B cell (primary cell): ENCODE results near the gene PITPNB. TPM values are rescaled to one million over a fixed set of nuclear protein-coding genes. Genes with fewer than 3 reads are reported as not detected.

ENCODE experiments used
- ATAC-seq: fragments of 200-7000 bp; cut with Tn5 transposase; one replicate; pipeline ENCODE4 v1.10.0; 2021; ENCODE audit warnings: low read depth, mild to moderate bottlenecking, moderate number of reproducible peaks, moderate library complexity
- CTCF ChIA-PET: fragments of 350-600 bp; sonication (Branson Sonifier 250); formaldehyde crosslinking; loops from one replicate; lab custom pipeline; 2021; ENCODE audit warnings: antibody characterized with exemption, inconsistent platforms; lab: Charles Lee
- POLR2A ChIA-PET: fragments of 350-600 bp; sonication (Branson Sonifier 250); formaldehyde crosslinking; loops from one replicate; lab custom pipeline; 2021; ENCODE audit warnings: antibody characterized with exemption; lab: Charles Lee
- DNase-seq: peaks from one replicate; pipeline ENCODE4 v3.0.0; 2013
- H2AFZ ChIP-seq: 2 replicates; pipeline ENCODE4 v1.6.1; 2012; ENCODE audit warnings: mild to moderate bottlenecking, low read depth, low read length; ENCODE audit not compliant: insufficient read depth, poor library complexity, severe bottlenecking
- H3K27ac ChIP-seq, 2 donors: 1 replicate in 1 of 2; 2 replicates in 1 of 2; pipeline ENCODE4 v1.5.1; 2012 to 2013; ENCODE audit warnings: low read length in 2 of 2, mild to moderate bottlenecking in 2 of 2, moderate library complexity in 1 of 2
- H3K27me3 ChIP-seq, 4 experiments: fragments of 200-600 bp in 1 of 4; sonication (generic) in 1 of 4; replicated peaks in 1 of 4; 1 replicate in 2 of 4; 2 replicates in 2 of 4; pipeline versions ENCODE4 v1.6.1 to v1.7.0; 2013 to 2016; ENCODE audit warnings: low read length in 3 of 4, mild to moderate bottlenecking in 2 of 4, mixed read lengths in 1 of 4, moderate library complexity in 1 of 4; ENCODE audit not compliant: insufficient read depth in 4 of 4, control insufficient read depth in 3 of 4; ENCODE audit errors: control extremely low read depth in 1 of 4
- H3K36me3 ChIP-seq, 2 experiments: replicated peaks in 1 of 2; 1 replicate in 1 of 2; 2 replicates in 1 of 2; pipeline versions ENCODE4 v1.6.1 to v1.7.1; 2013; ENCODE audit warnings: low read length in 1 of 2; ENCODE audit not compliant: insufficient read depth in 2 of 2, control insufficient read depth in 1 of 2; ENCODE audit errors: control extremely low read depth in 1 of 2, extremely low read depth in 1 of 2
- H3K4me1 ChIP-seq, 2 donors: fragments of 200-600 bp in 1 of 2; sonication (generic) in 1 of 2; 1 replicate in 1 of 2; 2 replicates in 1 of 2; pipeline versions ENCODE4 v1.5.1 to v1.6.1; 2013 to 2017; ENCODE audit warnings: low read length in 2 of 2; ENCODE audit not compliant: control insufficient read depth in 2 of 2, insufficient read depth in 2 of 2
- H3K4me2 ChIP-seq: replicated peaks from 2 replicates; pipeline ENCODE3; 2012; ENCODE audit warnings: mild to moderate bottlenecking, low read depth, low read length; ENCODE audit not compliant: poor library complexity, severe bottlenecking
- H3K4me3 ChIP-seq, 5 experiments: fragments of 200-600 bp in 1 of 5; sonication (generic) in 1 of 5; 1 replicate in 3 of 5; 2 replicates in 2 of 5; pipeline versions ENCODE4 v1.5.1 to v1.7.0; 2011 to 2016; ENCODE audit warnings: low read length in 4 of 5, mild to moderate bottlenecking in 4 of 5, low read depth in 2 of 5, control low read depth in 1 of 5, moderate library complexity in 1 of 5; ENCODE audit not compliant: insufficient read depth in 1 of 5; ENCODE audit errors: control extremely low read depth in 1 of 5, extremely low read depth in 1 of 5
- H3K79me2 ChIP-seq: fragments of 200-600 bp; sonication (generic); one replicate; pipeline ENCODE4 v1.6.0; 2016; ENCODE audit warnings: low read length; ENCODE audit not compliant: control insufficient read depth, insufficient read depth
- H3K9ac ChIP-seq: fragments of 200-600 bp; sonication (generic); 2 replicates; pipeline ENCODE4 v1.6.1; 2017; ENCODE audit warnings: mild to moderate bottlenecking, low read length, moderate library complexity
- H3K9me3 ChIP-seq, 3 donors: one replicate each; pipeline versions ENCODE4 v1.6.1 to v1.7.1; 2013; ENCODE audit warnings: low read length in 2 of 3; ENCODE audit not compliant: control insufficient read depth in 2 of 3, insufficient read depth in 1 of 3; ENCODE audit errors: control extremely low read depth in 1 of 3
- H4K20me1 ChIP-seq: 2 replicates; pipeline ENCODE4 v1.6.0; 2012; ENCODE audit warnings: mild to moderate bottlenecking, low read length; ENCODE audit not compliant: insufficient read depth, control insufficient read depth, poor library complexity, severe bottlenecking
- H3K27ac Mint-ChIP-seq: one replicate; pipeline ENCODE4 v1.8.0; 2021; ENCODE audit warnings: mixed read lengths
- H3K27me3 Mint-ChIP-seq: one replicate; pipeline ENCODE4 v1.8.0; 2021; ENCODE audit warnings: mixed read lengths
- H3K4me1 Mint-ChIP-seq: one replicate; pipeline ENCODE4 v1.8.0; 2021; ENCODE audit warnings: mixed read lengths
- H3K4me3 Mint-ChIP-seq: one replicate; pipeline ENCODE4 v1.8.0; 2021; ENCODE audit warnings: mixed read lengths
- H3K9me3 Mint-ChIP-seq: one replicate; pipeline ENCODE4 v1.8.0; 2022; ENCODE audit warnings: mixed read lengths; ENCODE audit not compliant: insufficient read depth
- EZH2 ChIP-seq: IDR thresholded peaks from 2 replicates; pipeline ENCODE4 v1.6.1; 2012; ENCODE audit warnings: borderline replicate concordance, low read depth, mild to moderate bottlenecking, moderate library complexity, low read length; ENCODE audit not compliant: insufficient read depth, poor library complexity, severe bottlenecking
- WGBS: methylation state at CpG from one replicate; pipeline ENCODE4 v1.1.5; 2013; ENCODE audit warnings: missing lambda C conversion rate; ENCODE audit not compliant: insufficient coverage; 5-methylcytosine and 5-hydroxymethylcytosine counted together
- intact Hi-C: fragments of 100-400 bp; cut with micrococcal nuclease; formaldehyde crosslinking; loops from one replicate; pipeline ENCODE4 v1.10.0; 2022
- polyA plus RNA-seq: library from polyadenylated mRNA; depleted of rRNA; stranded (reverse); fragments of >200 nt; gene quantifications from 2 replicates; pipeline ENCODE4 v1.2.3, GENCODE V29; 2012
- total RNA-seq, 2 donors: library from RNA; stranded (reverse); fragments of 120-200 nt in 1 of 2; gene quantifications; 1 replicate in 1 of 2; 2 replicates in 1 of 2; pipeline versions ENCODE4 v1.2.3 to v1.2.4, GENCODE V29; 2013 to 2022
- TF ChIP-seq, protein P1 (sequence below): fragments of 200-600 bp; IDR thresholded peaks from one replicate; pipeline ENCODE4 v1.8.0; 2022; ENCODE audit warnings: antibody characterized with exemption, mild to moderate bottlenecking

Gene PITPNB
- total and polyA plus RNA-seq, 2 donors (not counting 1 experiment from before 2014, with no cell fraction given) = 17.5 to 82.3 TPM

DNA sequence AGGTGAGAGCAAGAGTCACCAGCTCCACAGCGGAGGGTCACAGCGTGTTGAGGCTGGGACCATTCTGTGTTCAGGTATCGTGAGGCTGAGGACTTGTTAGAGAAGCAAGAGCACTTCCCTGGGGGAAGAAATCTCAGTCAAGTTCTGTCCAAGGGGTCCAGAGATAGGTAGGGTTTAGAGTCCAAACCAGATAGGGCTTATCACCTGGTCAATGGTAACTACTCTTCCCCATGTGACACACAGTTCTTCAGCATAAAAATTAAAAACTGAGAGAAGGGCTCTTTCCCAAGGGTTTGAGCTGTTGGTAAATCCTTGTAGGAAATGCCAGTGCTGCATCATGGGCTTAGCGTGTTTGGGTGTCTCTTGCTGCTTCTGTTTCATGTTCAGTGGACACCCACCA is 62.7 kb downstream of the PITPNB start:
- Mint-ChIP-seq H3K27ac (no peak overlapping the region), H3K4me3 (no peak overlapping the region), H3K4me1 (no peaks in the 10 kb centered on the region), H3K9me3 (no peaks in the 10 kb centered on the region), H3K27me3 (no peaks in the 10 kb centered on the region)
- TF ChIP-seq, protein P1, sequence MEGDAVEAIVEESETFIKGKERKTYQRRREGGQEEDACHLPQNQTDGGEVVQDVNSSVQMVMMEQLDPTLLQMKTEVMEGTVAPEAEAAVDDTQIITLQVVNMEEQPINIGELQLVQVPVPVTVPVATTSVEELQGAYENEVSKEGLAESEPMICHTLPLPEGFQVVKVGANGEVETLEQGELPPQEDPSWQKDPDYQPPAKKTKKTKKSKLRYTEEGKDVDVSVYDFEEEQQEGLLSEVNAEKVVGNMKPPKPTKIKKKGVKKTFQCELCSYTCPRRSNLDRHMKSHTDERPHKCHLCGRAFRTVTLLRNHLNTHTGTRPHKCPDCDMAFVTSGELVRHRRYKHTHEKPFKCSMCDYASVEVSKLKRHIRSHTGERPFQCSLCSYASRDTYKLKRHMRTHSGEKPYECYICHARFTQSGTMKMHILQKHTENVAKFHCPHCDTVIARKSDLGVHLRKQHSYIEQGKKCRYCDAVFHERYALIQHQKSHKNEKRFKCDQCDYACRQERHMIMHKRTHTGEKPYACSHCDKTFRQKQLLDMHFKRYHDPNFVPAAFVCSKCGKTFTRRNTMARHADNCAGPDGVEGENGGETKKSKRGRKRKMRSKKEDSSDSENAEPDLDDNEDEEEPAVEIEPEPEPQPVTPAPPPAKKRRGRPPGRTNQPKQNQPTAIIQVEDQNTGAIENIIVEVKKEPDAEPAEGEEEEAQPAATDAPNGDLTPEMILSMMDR = no peak
- no peak for TF ChIP-seq EZH2
- no peak overlapping the region for H2AFZ ChIP-seq
- CTCF ChIA-PET = no interaction called here
- peaks cover 7 to 72% of the 10 kb centered on the region in 2 experiments for H3K36me3 ChIP-seq
- intact Hi-C loops = no loop called here
- POLR2A ChIA-PET = no interaction called here
- no peaks in the 10 kb centered on the region for H3K4me1 ChIP-seq
- no peaks in the 10 kb centered on the region for H3K79me2 ChIP-seq
- H3K4me2 ChIP-seq = no peak overlapping the region
- no peak overlapping the region for H3K4me3 ChIP-seq
- WGBS = 100% methylated on average over 4 of the region's 4 CpGs
- no peaks in the 10 kb centered on the region for H3K27me3 ChIP-seq
- no peaks in the 10 kb centered on the region for H4K20me1 ChIP-seq
- no peak overlapping the region for H3K27ac ChIP-seq
- no peak for DNase-seq
- H3K9me3 ChIP-seq = no peaks in the 10 kb centered on the region
- ATAC-seq = no peak
- no peak overlapping the region for H3K9ac ChIP-seq

DNA sequence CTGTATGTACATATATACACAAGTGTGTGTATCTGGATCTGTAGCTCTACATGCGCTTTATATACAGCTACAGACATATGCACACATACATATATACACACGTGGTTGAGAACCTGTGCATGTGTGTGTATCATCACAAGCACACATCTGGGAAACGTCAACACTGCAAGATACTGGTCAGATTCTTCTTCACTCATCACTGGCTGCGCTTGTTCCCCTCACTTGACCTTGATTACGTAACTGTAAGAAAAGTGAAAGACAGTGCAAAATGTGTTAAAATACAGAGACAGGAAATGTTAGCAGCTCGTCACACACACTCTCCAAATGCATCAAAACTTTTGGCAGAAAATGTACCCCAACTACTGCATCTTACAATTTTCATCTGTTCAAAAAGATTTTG is 65.6 kb downstream of the PITPNB start:
- H3K36me3 ChIP-seq = peaks cover 7 to 85% of the 10 kb centered on the region in 2 experiments
- ChIA-PET CTCF (no interaction called here), POLR2A (no interaction called here)
- 63% methylated on average over 2 of the region's 6 CpGs for WGBS
- intact Hi-C loops = no loop called here
- H3K27me3 ChIP-seq = no peaks in the 10 kb centered on the region
- ATAC-seq = no peak
- no peaks in the 10 kb centered on the region for H3K9me3 ChIP-seq
- TF ChIP-seq EZH2 = no peak
- TF ChIP-seq, protein P1 = no peak
- no peak overlapping the region for H3K27ac ChIP-seq
- no peaks in the 10 kb centered on the region for H3K4me1 ChIP-seq
- no peaks in the 10 kb centered on the region for H3K4me1 Mint-ChIP-seq
- DNase-seq = no peak
- no peak overlapping the region for H3K4me2 ChIP-seq
- H3K4me3 ChIP-seq = no peak overlapping the region
- H4K20me1 ChIP-seq = no peaks in the 10 kb centered on the region
- no peaks in the 10 kb centered on the region for H3K27me3 Mint-ChIP-seq
- no peak overlapping the region for H3K4me3 Mint-ChIP-seq
- H3K9ac ChIP-seq = no peak overlapping the region
- no peak overlapping the region for H2AFZ ChIP-seq
- H3K79me2 ChIP-seq = no peaks in the 10 kb centered on the region
- H3K9me3 Mint-ChIP-seq = no peaks in the 10 kb centered on the region
- no peak overlapping the region for H3K27ac Mint-ChIP-seq
